GM21723 (cell line): ENCODE results near the gene BCL2L2.

ENCODE experiments used
- ATAC-seq: cut with Tn5 transposase; IDR thresholded peaks from one replicate; pipeline ENCODE4 v1.9.1; 2021; ENCODE audit warnings: mild to moderate bottlenecking, moderate library complexity; ENCODE audit not compliant: unreplicated experiment

The BCL2L2 gene

GRCh38 chr14:23299211-23299957 is 7.2 kb upstream of the BCL2L2 start:
- ATAC-seq: no peak

DNA sequence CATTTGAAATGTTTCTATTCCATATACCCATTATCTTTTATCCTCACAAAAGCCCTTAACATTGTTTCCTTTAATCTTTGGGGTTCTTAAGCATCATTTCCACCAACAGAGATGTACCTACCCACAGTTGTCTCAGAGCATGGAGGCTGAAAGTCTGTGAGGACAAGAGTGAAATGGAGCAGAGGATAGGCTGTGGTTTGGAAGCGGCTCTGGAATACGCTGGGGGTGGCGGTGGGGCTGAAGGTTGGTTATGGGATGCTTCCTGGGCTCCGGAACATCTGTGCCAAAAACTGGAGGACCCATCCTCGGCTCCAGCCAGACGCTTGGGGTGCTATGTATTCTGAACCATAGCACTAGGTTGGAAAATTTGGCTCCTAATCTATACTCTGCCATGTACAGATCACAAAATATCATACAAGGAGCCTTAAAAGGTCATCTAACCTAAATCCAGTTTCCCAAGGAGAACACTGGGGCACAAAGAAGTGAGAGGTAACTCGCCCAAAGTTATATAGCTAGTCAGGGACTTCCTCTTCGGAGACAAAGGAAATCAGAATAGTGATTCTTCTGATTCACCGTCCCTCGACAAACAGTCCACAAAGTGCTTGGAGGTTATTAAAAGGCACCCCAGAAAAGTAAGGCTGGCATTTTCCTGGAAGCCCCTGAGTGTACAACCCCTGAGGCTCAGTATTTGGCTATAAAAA is 6.5 kb upstream of the BCL2L2 start:
- ATAC-seq: no peak

DNA sequence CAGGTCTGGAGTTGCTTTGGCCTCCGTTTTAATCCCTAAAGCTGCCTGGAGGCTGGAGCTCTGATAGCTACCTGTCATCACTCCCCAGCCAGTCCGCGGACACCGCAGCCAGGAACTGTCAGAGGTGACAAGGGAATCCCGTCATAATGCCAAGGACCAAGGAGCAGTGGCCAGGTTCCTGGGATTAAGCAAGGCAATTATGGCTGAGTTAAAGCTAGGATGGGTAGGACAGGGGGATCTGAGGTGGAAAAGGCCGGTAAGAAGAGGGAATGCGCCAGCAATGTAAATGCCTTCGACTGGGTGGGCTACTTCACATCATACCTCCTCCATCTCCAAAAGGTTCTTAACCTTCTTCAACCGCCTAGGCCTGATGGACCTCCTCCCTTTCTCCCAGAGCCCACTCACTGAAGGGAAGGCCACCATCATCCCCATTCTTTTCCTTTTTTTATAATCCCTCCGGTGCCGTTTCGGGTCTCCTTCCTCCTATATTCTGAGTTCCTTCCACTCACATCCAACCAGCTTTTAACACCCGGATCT is 5.9 kb upstream of the BCL2L2 start:
- no peak for ATAC-seq

DNA sequence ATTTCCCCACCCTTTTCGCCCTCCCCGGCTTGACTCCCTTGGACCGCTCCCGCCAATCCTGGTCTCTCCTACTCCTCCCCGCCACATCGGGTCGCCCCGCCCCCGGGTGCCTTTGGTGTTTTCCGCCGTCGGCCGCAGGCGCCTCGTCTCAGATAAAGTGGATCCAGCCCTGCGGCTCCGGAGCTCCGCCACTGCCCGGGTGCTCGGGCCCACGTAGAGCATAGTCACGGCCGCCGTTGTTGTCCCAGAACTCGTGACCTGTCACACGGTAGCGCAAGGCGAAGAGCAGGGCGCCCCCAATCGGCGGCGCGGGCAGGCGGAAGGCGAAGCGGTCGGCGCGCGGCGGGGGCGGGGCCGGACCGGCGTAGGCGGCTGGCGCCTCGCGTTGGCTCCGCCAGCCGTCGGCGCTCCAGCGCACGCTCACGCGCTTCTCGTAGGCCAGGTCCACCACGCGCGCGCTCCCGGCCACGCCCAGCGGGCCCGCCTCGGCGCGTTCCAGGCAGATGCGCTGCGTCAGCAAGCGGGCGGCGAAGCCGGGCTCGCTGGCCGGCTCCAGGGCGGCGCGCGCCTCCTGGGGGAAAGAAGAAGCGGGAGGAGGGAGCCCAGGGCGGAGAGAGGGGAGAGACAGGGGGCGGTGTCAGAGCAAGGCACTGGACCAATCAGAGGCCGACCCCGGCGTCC is 5.2 kb upstream of the BCL2L2 start:
- ATAC-seq: peak; percentile 77

- ATAC-seq: peak; percentile 16
Measured at GRCh38 chr14:23301969-23302289, 4.7 kb upstream of the BCL2L2 start.

DNA sequence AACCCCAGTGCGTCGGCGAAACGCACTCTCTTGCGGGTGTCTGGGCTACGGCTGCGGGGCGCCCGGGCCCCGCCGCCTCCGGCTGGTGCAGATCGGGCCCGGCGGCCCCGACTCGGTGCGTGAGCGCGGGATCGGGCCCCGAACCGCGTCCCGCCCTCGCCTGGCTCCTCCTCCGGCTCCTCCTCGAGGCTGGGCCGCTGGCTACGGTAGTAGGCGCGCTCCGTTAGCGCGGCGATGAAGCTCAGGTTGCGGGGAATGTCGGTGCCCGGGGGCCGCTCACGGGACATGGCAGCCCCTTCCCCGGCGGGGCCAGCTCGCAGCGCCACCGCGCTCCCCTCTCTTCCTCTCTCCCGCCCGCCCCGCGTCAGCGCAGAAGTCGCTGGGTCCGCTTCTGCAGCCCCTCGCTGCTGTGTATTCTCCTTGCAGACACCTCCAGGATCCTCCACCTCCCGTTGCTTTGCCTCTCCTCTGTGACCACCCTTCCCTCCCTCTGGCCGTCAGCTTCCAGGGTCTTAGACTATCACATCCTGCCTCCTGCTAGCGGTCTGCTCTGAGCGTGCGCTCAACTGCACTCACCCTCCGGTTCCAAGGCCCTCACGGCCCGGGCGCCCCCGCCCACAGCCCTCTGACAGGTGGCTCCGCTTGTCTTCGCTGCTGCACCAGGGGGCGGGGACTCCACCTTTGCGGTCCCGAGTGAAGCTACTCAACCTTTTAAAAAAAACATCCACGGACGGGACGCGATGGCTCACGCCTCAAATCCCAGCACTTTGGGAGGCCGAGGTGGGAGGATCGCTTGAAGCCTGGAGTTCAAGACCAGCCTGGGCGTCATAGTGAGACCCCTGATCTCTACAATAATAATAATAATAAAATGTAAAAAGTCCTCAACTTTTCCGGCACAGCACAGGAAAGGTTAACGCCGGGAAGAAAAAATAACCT is 4.1 kb upstream of the BCL2L2 start, which contains the start of gene PPP1R3E:
Gene PPP1R3E (minus strand): TSS at position 570 of the 936 bp plus-strand sequence. CDS start 283 bp downstream, at position 287.
- ATAC-seq: peak; percentile 43

GRCh38 chr14:23307146-23307530 is 505 bp downstream of the BCL2L2 start:
- ATAC-seq: no peak

DNA sequence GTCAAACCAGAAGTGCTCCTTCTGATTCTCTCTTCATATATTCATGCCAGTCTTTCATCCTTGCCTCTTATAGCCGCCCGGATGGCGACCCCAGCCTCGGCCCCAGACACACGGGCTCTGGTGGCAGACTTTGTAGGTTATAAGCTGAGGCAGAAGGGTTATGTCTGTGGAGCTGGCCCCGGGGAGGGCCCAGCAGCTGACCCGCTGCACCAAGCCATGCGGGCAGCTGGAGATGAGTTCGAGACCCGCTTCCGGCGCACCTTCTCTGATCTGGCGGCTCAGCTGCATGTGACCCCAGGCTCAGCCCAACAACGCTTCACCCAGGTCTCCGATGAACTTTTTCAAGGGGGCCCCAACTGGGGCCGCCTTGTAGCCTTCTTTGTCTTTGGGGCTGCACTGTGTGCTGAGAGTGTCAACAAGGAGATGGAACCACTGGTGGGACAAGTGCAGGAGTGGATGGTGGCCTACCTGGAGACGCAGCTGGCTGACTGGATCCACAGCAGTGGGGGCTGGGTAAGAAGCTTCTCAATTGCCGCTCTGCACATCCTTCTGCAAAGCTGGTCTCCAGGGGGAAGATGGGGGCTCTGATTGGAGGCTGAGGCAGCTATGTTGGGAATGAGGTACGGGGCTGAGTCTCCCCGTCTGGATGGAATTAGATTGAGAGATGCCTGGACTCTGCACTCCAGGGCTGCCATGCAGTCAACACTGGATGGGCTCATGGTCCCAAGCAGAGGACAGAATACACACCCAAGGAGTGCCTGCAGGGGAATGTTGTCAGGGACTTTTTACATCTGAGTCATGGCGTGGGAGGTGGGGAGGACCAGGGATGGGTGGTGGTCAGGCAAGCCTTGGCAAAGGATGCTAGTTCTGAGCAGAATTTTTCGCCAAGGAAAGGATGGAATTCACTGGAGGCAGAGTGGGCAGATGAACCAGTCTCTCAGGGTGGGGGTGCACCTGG is 1.3 kb downstream of the BCL2L2 start:
- ATAC-seq: no peak

GRCh38 chr14:23308721-23309445 is 2.2 kb downstream of the BCL2L2 start:
- no peak for ATAC-seq

- ATAC-seq: no peak
Measured at GRCh38 chr14:23310546-23310945, 3.9 kb downstream of the BCL2L2 start.

GRCh38 chr14:23316300-23316699 is 9.7 kb downstream of the BCL2L2 start:
- no peak for ATAC-seq

DNA sequence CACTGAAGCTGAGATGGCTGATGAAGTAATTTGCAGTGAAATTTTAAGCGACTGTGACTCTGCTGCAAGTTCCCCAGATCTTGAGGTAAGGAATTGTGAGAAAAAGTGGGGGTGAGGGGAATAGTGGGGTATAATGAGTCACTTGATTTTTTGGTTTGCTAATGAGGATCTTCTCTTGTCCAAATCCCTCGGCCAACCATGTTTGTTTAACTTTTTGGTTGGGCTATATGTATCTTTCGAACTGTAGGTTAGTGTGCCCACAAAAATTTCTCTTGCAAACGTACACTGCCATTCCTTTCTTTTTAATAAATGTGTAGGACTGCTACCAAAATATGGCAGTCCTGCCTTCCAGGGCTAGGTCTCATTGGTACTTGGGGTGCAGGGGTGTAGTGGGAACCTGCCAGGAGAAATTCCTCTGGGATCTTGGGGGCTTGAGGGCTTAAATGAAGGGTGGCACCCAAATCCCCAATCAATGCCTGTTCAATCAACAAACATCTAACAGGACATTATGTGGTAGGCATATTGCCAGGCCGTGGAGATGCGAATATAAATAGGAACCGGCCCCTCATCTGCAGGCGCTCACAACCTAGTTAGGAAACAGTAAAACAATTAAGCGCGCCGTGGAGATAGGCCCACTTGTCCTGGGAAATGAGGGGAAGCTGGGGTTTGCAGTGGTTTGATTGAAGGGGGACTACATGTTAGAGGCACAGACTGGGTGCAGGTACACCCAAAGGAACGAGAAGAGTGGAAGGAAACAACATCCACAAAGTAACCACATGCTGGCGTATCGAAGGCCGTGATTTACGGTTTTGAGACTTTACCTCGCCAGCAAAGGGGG is 13.3 kb downstream of the BCL2L2 start:
- ATAC-seq: no peak

DNA sequence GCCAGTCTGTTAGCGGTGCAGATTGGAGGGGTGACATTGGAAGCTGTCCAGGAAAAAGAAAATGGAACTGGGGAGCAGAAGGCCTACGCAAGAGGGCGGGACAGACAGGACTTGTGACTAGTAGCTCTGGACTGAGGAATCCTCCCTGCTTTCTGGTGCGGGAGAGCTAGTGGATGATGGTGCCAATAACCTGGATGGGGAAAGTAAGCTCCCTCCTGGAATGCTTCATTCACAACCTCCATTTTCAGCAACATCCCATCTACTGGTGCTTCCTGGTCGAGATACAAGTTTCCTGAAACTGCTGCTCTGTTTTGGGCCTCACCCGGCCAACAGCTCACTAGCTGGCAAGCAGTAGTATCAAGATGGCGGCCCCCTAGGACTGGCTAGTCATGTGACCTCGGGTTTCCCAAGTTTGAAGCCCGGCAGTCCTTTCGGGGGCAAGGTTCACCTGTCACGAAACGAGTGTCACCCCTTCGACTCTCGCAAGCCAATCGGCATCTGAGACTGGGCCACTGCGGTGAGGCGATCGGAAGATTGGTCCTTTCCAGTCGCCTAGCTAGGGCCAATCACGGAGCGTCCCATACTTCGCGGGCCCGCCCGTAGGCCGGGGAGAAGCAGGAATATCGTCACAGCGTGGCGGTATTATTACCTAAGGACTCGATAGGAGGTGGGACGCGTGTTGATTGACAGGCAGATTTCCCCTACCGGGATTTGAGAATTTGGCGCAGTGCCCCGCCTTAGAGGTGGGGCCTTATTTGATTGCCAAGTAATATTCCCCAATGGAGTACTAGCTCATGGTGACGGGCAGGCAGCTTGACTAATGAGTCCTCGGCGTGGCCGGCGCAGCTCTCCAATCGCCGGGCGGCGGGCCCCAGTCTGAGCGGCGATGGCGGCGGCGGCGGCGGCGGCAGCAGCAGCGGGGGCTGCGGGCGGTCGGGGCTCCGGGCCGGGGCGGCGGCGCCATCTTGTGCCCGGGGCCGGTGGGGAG is 14.2 kb downstream of the BCL2L2 start, which contains the start of gene PABPN1:
Gene PABPN1 (plus strand): TSS at position 874 of the 988 bp plus-strand sequence. CDS start 13 bp downstream, at position 887.
- peak; percentile 90 for ATAC-seq

DNA sequence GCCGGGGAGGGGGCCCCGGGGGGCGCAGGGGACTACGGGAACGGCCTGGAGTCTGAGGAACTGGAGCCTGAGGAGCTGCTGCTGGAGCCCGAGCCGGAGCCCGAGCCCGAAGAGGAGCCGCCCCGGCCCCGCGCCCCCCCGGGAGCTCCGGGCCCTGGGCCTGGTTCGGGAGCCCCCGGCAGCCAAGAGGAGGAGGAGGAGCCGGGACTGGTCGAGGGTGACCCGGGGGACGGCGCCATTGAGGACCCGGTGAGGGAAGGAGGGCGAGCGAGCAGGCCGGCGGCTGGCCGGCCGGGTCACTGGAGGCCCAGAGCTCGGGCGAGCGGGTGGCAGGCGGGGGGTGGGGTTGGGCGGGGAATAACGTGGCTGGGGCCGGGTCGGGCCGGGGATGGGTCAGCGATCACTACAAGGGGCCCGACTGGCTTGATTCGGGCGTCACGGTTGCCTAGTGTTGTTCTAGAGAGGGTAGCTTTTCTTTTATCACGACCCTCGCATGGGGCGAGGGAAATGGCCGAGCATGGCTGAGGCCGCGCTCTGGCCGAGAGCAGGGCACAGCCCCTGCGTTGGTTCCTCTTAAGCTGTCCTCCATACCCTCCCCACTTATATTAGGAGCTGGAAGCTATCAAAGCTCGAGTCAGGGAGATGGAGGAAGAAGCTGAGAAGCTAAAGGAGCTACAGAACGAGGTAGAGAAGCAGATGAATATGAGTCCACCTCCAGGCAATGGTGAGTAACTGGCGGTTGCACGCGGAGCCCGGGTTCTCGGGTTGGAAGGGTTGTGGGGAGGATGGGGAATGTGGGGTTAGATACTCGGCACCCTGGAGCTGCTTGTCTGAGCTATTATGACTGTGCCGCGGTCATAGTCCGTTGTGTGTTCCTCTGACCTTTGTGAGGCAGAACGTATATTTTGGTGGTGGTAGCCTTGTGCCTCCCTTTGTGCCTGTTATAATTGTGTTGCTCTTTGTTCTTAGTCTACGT is 15.2 kb downstream of the BCL2L2 start:
- ATAC-seq: peak; percentile 16
